ENCODE results near the gene CFI. TPM values are rescaled to one million over a fixed set of nuclear protein-coding genes. Genes with fewer than 3 reads are reported as not detected.

CFI gene
- polyA plus RNA-seq, 3 donors = 76.1 to 85.5 (median 83.3) TPM

GRCh38 chr4:109708435-109708834, 93.4 kb downstream of the CFI start:
- DNase-seq (ENCODE audit: extremely low read depth in 1 of 11, low read depth in 9 of 11, low spot score in 4 of 11) = no peak

GRCh38 chr4:109703664-109704361, 98.0 kb downstream of the CFI start:
- peak in 3 of 11 donors; percentile 18 to 65 (median 38) for DNase-seq (ENCODE audit: extremely low read depth in 1 of 11, low read depth in 9 of 11, low spot score in 4 of 11)

- peak in 9 of 11 donors; percentile 54 to 83 (median 72) for DNase-seq (ENCODE audit: extremely low read depth in 1 of 11, low read depth in 9 of 11, low spot score in 4 of 11)
Measured at GRCh38 chr4:109702950-109703663, 98.7 kb downstream of the CFI start, which contains the start of gene CASP6. TSS of gene CASP6 (minus strand) at chr4:109703445. CDS start at chr4:109703395, 50 bp downstream.

- peak in 7 of 11 donors; percentile 8 to 15 (median 13) for DNase-seq (ENCODE audit: extremely low read depth in 1 of 11, low read depth in 9 of 11, low spot score in 4 of 11)
Measured at GRCh38 chr4:109701566-109702410, 100.0 kb downstream of the CFI start.

GRCh38 chr4:109699553-109700225, 102.1 kb downstream of the CFI start:
- DNase-seq (ENCODE audit: extremely low read depth in 1 of 11, low read depth in 9 of 11, low spot score in 4 of 11) = no peak

- no peak for DNase-seq (ENCODE audit: extremely low read depth in 1 of 11, low read depth in 9 of 11, low spot score in 4 of 11)
Measured at GRCh38 chr4:109698656-109699055, 103.1 kb downstream of the CFI start.

GRCh38 chr4:109691411-109691920, 110.3 kb downstream of the CFI start:
- DNase-seq (ENCODE audit: extremely low read depth in 1 of 11, low read depth in 9 of 11, low spot score in 4 of 11) = no peak

Other genes with a start within 250 kb of the CFI start
- gene MCUB, start 241.8 kb downstream of the CFI start, polyA plus RNA-seq (ENCODE audit: insufficient read length in 3 of 3) = 10 to 100 TPM in 2 of 3 donors, 1 to 10 TPM in 1; 9.1 to 10.9 (median 10.8) TPM
- gene CASP6, start 98.6 kb downstream of the CFI start, polyA plus RNA-seq (ENCODE audit: insufficient read length in 3 of 3) = 10 to 100 TPM; 37.2 to 45.4 (median 37.4) TPM
- gene PLA2G12A, start 71.9 kb downstream of the CFI start, polyA plus RNA-seq (ENCODE audit: insufficient read length in 3 of 3) = 10 to 100 TPM; 26.9 to 35.4 (median 28.5) TPM
- 10 to 100 TPM; 34.7 to 49.8 (median 42.8) TPM for gene GAR1, start 13.8 kb upstream of the CFI start, polyA plus RNA-seq (ENCODE audit: insufficient read length in 3 of 3)
- under 1 TPM; 0.34 to 0.74 (median 0.43) TPM for gene RRH, start 26.0 kb upstream of the CFI start, polyA plus RNA-seq (ENCODE audit: insufficient read length in 3 of 3)
- gene LRIT3, start 46.1 kb upstream of the CFI start, polyA plus RNA-seq (ENCODE audit: insufficient read length in 3 of 3) = under 1 TPM; 0.42 to 0.84 (median 0.71) TPM
- gene EGF, start 110.9 kb upstream of the CFI start, polyA plus RNA-seq (ENCODE audit: insufficient read length in 3 of 3) = 1 to 10 TPM; 2.0 to 8.4 (median 3.1) TPM

Data from renal cortex interstitium (tissue), 11 donors.